Type B pancreatic cell (in vitro differentiated cells): ENCODE results near the gene MYOF. TPM values are rescaled to one million over a fixed set of nuclear protein-coding genes. Genes with fewer than 3 reads are reported as not detected.
A peak's percentile ranks its signal among the peaks of the same experiment; 100 is the strongest.

Experiments
- DNase-seq: peaks from one replicate; pipeline ENCODE4 v3.0.0; 2021; ENCODE audit warnings: mixed read lengths; ENCODE audit not compliant: unreplicated experiment; ENCODE audit errors: extremely low spot score
- H3K27ac Mint-ChIP-seq: 2 replicates; pipeline ENCODE4 v1.8.0; 2021; ENCODE audit warnings: mild to moderate bottlenecking, mixed read lengths
- H3K27me3 Mint-ChIP-seq: 2 replicates; pipeline ENCODE4 v1.8.0; 2021; ENCODE audit warnings: mixed read lengths
- H3K36me3 Mint-ChIP-seq: 2 replicates; pipeline ENCODE4 v1.8.0; 2021; ENCODE audit warnings: mixed read lengths
- H3K4me1 Mint-ChIP-seq: one replicate; pipeline ENCODE4 v1.8.0; 2021; ENCODE audit warnings: mixed read lengths; ENCODE audit not compliant: unreplicated experiment
- H3K4me3 Mint-ChIP-seq: 2 replicates; pipeline ENCODE4 v1.8.0; 2021; ENCODE audit warnings: mild to moderate bottlenecking, mixed read lengths
- H3K9me3 Mint-ChIP-seq: 2 replicates; pipeline ENCODE4 v1.8.0; 2021; ENCODE audit warnings: mixed read lengths
- CTCF ChIP-seq: fragments of 200-600 bp; sonication (generic); conservative IDR thresholded peaks from 2 replicates; pipeline ENCODE4 v1.5.0; 2021; ENCODE audit warnings: antibody characterized with exemption, mild to moderate bottlenecking
- total RNA-seq: library from RNA; stranded (reverse); gene quantifications from 2 replicates; pipeline ENCODE4 v1.2.1, GENCODE V29; 2021; ENCODE audit warnings: low replicate concordance

The MYOF gene
- total RNA-seq, 1 donor from 2014 or later: 49.4 TPM

GRCh38 chr10:93268021-93268420 is 214.1 kb downstream of the MYOF start:
- Mint-ChIP-seq H3K36me3 (no peaks in the 10 kb centered on the region), H3K27me3 (peaks cover 6% of the 10 kb centered on the region), H3K27ac (no peak overlapping the region), H3K4me3 (no peak overlapping the region), H3K9me3 (peaks cover 10% of the 10 kb centered on the region), H3K4me1 (no peaks in the 10 kb centered on the region)
- DNase-seq: no peak
- TF ChIP-seq CTCF: no peak

GRCh38 chr10:93267521-93267920 is 214.6 kb downstream of the MYOF start:
- H3K4me3 Mint-ChIP-seq: no peak overlapping the region
- no peaks in the 10 kb centered on the region for H3K4me1 Mint-ChIP-seq
- H3K27me3 Mint-ChIP-seq: peaks cover 6% of the 10 kb centered on the region
- H3K9me3 Mint-ChIP-seq: peaks cover 10% of the 10 kb centered on the region
- no peaks in the 10 kb centered on the region for H3K36me3 Mint-ChIP-seq
- no peak overlapping the region for H3K27ac Mint-ChIP-seq
- TF ChIP-seq CTCF: no peak
- no peak for DNase-seq

GRCh38 chr10:93266858-93267257 is 215.3 kb downstream of the MYOF start:
- Mint-ChIP-seq H3K4me3 (no peak overlapping the region), H3K27me3 (peaks cover 6% of the 10 kb centered on the region), H3K27ac (no peak overlapping the region), H3K36me3 (no peaks in the 10 kb centered on the region), H3K9me3 (peaks cover 10% of the 10 kb centered on the region), H3K4me1 (no peaks in the 10 kb centered on the region)
- TF ChIP-seq CTCF: no peak
- DNase-seq: no peak

GRCh38 chr10:93261961-93262610 is 220.0 kb downstream of the MYOF start:
- no peaks in the 10 kb centered on the region for H3K36me3 Mint-ChIP-seq
- DNase-seq: no peak
- no peaks in the 10 kb centered on the region for H3K9me3 Mint-ChIP-seq
- peaks cover 9% of the 10 kb centered on the region for H3K27me3 Mint-ChIP-seq
- no peak overlapping the region for H3K27ac Mint-ChIP-seq
- no peaks in the 10 kb centered on the region for H3K4me1 Mint-ChIP-seq
- TF ChIP-seq CTCF: no peak
- H3K4me3 Mint-ChIP-seq: no peak overlapping the region

- H3K4me3 Mint-ChIP-seq: no peak overlapping the region
- no peaks in the 10 kb centered on the region for H3K9me3 Mint-ChIP-seq
- TF ChIP-seq CTCF: no peak
- H3K27me3 Mint-ChIP-seq: peaks cover 9% of the 10 kb centered on the region
- DNase-seq: no peak
- H3K4me1 Mint-ChIP-seq: no peaks in the 10 kb centered on the region
- H3K36me3 Mint-ChIP-seq: no peaks in the 10 kb centered on the region
- H3K27ac Mint-ChIP-seq: peak overlapping the region; percentile 22
These were observed 221.0 kb downstream of the MYOF start for GRCh38 chr10:93261089-93261488.
